GM18870 (cell line): ENCODE measurements around the gene SMYD2.

ENCODE experiments used
- ATAC-seq: cut with Tn5 transposase; IDR thresholded peaks from one replicate; pipeline ENCODE4 v1.9.1; 2021; ENCODE audit warnings: moderate library complexity; ENCODE audit not compliant: unreplicated experiment

The SMYD2 gene

GRCh38 chr1:214384373-214385079, 103.6 kb downstream of the SMYD2 start:
- ATAC-seq, result no peak

GRCh38 chr1:214385428-214385827, 104.5 kb downstream of the SMYD2 start:
- ATAC-seq, result no peak

- no peak for ATAC-seq
Observed at GRCh38 chr1:214386333-214386732, 105.4 kb downstream of the SMYD2 start.
